SK-N-SH (cell line): ENCODE data around the gene TIMM10.

Experiments
- EP300 ChIP-seq, 2 experiments: IDR thresholded peaks; 2 replicates each; pipeline versions ENCODE4 v1.4.0 to v1.6.1; 2012; ENCODE audit warnings: borderline replicate concordance in 1 of 2, low read depth in 1 of 2, low read length in 1 of 2
- POLR2AphosphoS5 ChIP-seq: IDR thresholded peaks from 2 replicates; pipeline ENCODE4 v1.6.1; 2012; ENCODE audit warnings: low read depth, low read length
- RAD21 ChIP-seq: IDR thresholded peaks from 2 replicates; pipeline ENCODE4 v1.6.1; 2012; ENCODE audit warnings: mild to moderate bottlenecking, low read length
- RFX5 ChIP-seq: IDR thresholded peaks from 2 replicates; pipeline ENCODE4 v1.6.1; 2012; ENCODE audit warnings: mild to moderate bottlenecking, improper control_type of control experiment, low read length
- RXRA ChIP-seq: IDR thresholded peaks from 2 replicates; pipeline ENCODE4 v1.4.0; 2012; ENCODE audit warnings: low read depth, mild to moderate bottlenecking, borderline replicate concordance
- TCF12 ChIP-seq: IDR thresholded peaks from 2 replicates; pipeline ENCODE4 v1.4.0; 2012
- TF ChIP-seq, protein P1 (sequence below): fragments of 200-600 bp; sonication (generic); IDR thresholded peaks from 2 replicates; pipeline ENCODE4 v1.6.1; 2017; ENCODE audit warnings: antibody characterized with exemption, mild to moderate bottlenecking, moderate library complexity

DNA sequence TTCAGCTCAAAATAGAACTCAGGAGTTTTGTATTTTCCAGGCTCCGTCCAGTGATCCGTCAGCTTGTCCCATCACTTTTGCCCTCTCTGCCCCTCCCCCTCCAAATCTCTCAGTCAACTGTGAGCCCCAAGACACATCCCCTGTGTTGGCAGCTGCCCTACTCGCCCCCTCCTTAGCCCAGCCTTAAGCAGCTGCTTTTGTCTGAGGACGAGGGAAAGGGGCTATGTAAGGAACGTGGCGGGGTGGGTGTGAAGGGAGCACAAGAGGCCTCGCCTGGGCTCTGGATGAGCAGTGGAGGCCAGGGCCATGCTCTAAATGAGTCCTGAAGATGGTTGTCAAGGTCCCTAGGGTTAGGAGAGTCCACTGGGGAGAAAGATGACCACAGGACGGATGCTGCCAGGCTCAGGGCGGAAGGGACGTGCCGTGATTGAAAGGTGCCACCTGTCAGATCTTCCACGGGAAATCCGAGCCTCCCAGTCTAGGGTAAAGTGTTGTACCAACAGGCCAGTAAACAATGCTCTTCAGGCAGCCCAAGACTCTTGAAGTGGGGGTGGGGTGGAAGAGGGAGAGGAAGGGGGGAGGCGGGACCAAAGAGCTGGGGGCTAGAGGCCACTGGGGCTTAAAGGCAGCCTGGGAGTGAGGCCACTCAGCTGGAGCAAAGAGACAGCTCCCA is 6.5 kb upstream of the TIMM10 start, which contains the start of gene SMTNL1:
- TF ChIP-seq POLR2AphosphoS5 = no peak
- TF ChIP-seq, protein P1, sequence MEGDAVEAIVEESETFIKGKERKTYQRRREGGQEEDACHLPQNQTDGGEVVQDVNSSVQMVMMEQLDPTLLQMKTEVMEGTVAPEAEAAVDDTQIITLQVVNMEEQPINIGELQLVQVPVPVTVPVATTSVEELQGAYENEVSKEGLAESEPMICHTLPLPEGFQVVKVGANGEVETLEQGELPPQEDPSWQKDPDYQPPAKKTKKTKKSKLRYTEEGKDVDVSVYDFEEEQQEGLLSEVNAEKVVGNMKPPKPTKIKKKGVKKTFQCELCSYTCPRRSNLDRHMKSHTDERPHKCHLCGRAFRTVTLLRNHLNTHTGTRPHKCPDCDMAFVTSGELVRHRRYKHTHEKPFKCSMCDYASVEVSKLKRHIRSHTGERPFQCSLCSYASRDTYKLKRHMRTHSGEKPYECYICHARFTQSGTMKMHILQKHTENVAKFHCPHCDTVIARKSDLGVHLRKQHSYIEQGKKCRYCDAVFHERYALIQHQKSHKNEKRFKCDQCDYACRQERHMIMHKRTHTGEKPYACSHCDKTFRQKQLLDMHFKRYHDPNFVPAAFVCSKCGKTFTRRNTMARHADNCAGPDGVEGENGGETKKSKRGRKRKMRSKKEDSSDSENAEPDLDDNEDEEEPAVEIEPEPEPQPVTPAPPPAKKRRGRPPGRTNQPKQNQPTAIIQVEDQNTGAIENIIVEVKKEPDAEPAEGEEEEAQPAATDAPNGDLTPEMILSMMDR = no peak
- no peak for TF ChIP-seq EP300 (IDR thresholded peaks at IDR 0.05; ENCODE audit: borderline replicate concordance in 1 of 2, low read depth in 1 of 2, low read length in 1 of 2)
- TF ChIP-seq RXRA = no peak
- TF ChIP-seq RAD21 = no peak
- no peak for TF ChIP-seq TCF12
- TF ChIP-seq RFX5 = no peak
